ENCODE results near the gene LMTK3. TPM values are rescaled to one million over a fixed set of nuclear protein-coding genes. Genes with fewer than 3 reads are reported as not detected.

The LMTK3 gene
- 1 to 10 TPM; 2.3 to 2.6 TPM for total RNA-seq

GRCh38 chr19:48511800-48512503 lies at the start of gene LMTK3:
Gene LMTK3 (minus strand): TSS chr19:48511835. CDS start chr19:48511576, 259 bp downstream.
- Mint-ChIP-seq H3K36me3 (ENCODE audit: low read depth) (no peaks in the 10 kb centered on the region), H3K4me3 (peak within 1 kb of the TSS; percentile 80), H3K27me3 (ENCODE audit: low read depth) (no peaks in the 10 kb centered on the region), H3K9me3 (no peaks in the 10 kb centered on the region), H3K4me1 (ENCODE audit: low read depth) (peaks cover 16% of the 10 kb centered on the region), H3K27ac (no peak within 1 kb of the TSS)
- CTCF ChIA-PET: no interaction called here
- DNase-seq: peak; percentile 87
- intact Hi-C loops (cut with micrococcal nuclease): loop anchor here (2.0 kb wide), 1 partner anchor 43 kb away; the partner anchor contains the start of gene CYTH2

- intact Hi-C loops (cut with micrococcal nuclease): no loop called here
Observed at GRCh38 chr19:48561412-48561811, 49.8 kb upstream of the LMTK3 start.

GRCh38 chr19:48560095-48560530 lies 48.5 kb upstream of the LMTK3 start:
- CTCF ChIA-PET: interaction anchor here (0.9 kb wide), 1 partner anchor 24 kb away, joined by 3 read pairs; no protein-coding TSS in a partner anchor
- H3K36me3 Mint-ChIP-seq (ENCODE audit: low read depth): no peaks in the 10 kb centered on the region
- H3K27me3 Mint-ChIP-seq (ENCODE audit: low read depth): peaks cover 2% of the 10 kb centered on the region
- intact Hi-C loops (cut with micrococcal nuclease): no loop called here
- peaks cover 2% of the 10 kb centered on the region for H3K4me1 Mint-ChIP-seq (ENCODE audit: low read depth)
- no peaks in the 10 kb centered on the region for H3K9me3 Mint-ChIP-seq
- H3K27ac Mint-ChIP-seq: no peak overlapping the region
- DNase-seq: peak; percentile 29
- no peak overlapping the region for H3K4me3 Mint-ChIP-seq

More at GRCh38 chr19:48561412-48561811, 49.8 kb upstream of the LMTK3 start:
- CTCF ChIA-PET: interaction anchor here (0.9 kb wide), 1 partner anchor 23 kb away, joined by 3 read pairs; no protein-coding TSS in a partner anchor
- Mint-ChIP-seq H3K27me3 (ENCODE audit: low read depth) (peaks cover 2% of the 10 kb centered on the region), H3K4me3 (no peak overlapping the region), H3K27ac (no peak overlapping the region), H3K36me3 (ENCODE audit: low read depth) (no peaks in the 10 kb centered on the region), H3K4me1 (ENCODE audit: low read depth) (peaks cover 2% of the 10 kb centered on the region), H3K9me3 (no peaks in the 10 kb centered on the region)
- no peak for DNase-seq

- peak; percentile 12 for DNase-seq
- Mint-ChIP-seq H3K27me3 (ENCODE audit: low read depth) (peaks cover 2% of the 10 kb centered on the region), H3K4me1 (ENCODE audit: low read depth) (peaks cover 2% of the 10 kb centered on the region), H3K4me3 (no peak overlapping the region), H3K36me3 (ENCODE audit: low read depth) (no peaks in the 10 kb centered on the region), H3K9me3 (no peaks in the 10 kb centered on the region), H3K27ac (no peak overlapping the region)
- intact Hi-C loops (cut with micrococcal nuclease): no loop called here
- CTCF ChIA-PET: interaction anchor here (0.6 to 1.6 kb wide), 2 partner anchors 68 to 714 kb away, joined by 4 to 5 read pairs; no protein-coding TSS in a partner anchor
Observed at GRCh38 chr19:48558018-48558684, 46.5 kb upstream of the LMTK3 start.

- Mint-ChIP-seq H3K27ac (no peak overlapping the region), H3K9me3 (no peaks in the 10 kb centered on the region), H3K27me3 (ENCODE audit: low read depth) (peaks cover 2% of the 10 kb centered on the region), H3K4me1 (ENCODE audit: low read depth) (peaks cover 2% of the 10 kb centered on the region), H3K4me3 (no peak overlapping the region), H3K36me3 (ENCODE audit: low read depth) (no peaks in the 10 kb centered on the region)
- no peak for DNase-seq
- intact Hi-C loops (cut with micrococcal nuclease): no loop called here
- CTCF ChIA-PET: interaction anchor here (1.6 kb wide), 1 partner anchor 67 kb away, joined by 4 read pairs; no protein-coding TSS in a partner anchor
Observed at GRCh38 chr19:48556825-48557224, 45.2 kb upstream of the LMTK3 start.

GRCh38 chr19:48556163-48556562 lies 44.5 kb upstream of the LMTK3 start:
- no peak overlapping the region for H3K4me3 Mint-ChIP-seq
- no peak for DNase-seq
- no peaks in the 10 kb centered on the region for H3K36me3 Mint-ChIP-seq (ENCODE audit: low read depth)
- H3K4me1 Mint-ChIP-seq (ENCODE audit: low read depth): peaks cover 2% of the 10 kb centered on the region
- no peaks in the 10 kb centered on the region for H3K9me3 Mint-ChIP-seq
- no peak overlapping the region for H3K27ac Mint-ChIP-seq
- peaks cover 2% of the 10 kb centered on the region for H3K27me3 Mint-ChIP-seq (ENCODE audit: low read depth)
- intact Hi-C loops (cut with micrococcal nuclease): no loop called here
- CTCF ChIA-PET: no interaction called here

GRCh38 chr19:48554385-48555091 lies 42.9 kb upstream of the LMTK3 start:
- no peak for DNase-seq
- Mint-ChIP-seq H3K4me3 (no peak overlapping the region), H3K27ac (no peak overlapping the region), H3K27me3 (ENCODE audit: low read depth) (peaks cover 2% of the 10 kb centered on the region), H3K9me3 (no peaks in the 10 kb centered on the region), H3K4me1 (ENCODE audit: low read depth) (peaks cover 2% of the 10 kb centered on the region), H3K36me3 (ENCODE audit: low read depth) (no peaks in the 10 kb centered on the region)
- CTCF ChIA-PET: no interaction called here
- intact Hi-C loops (cut with micrococcal nuclease): no loop called here

- Mint-ChIP-seq H3K36me3 (ENCODE audit: low read depth) (no peaks in the 10 kb centered on the region), H3K9me3 (no peaks in the 10 kb centered on the region), H3K27ac (no peak overlapping the region), H3K4me3 (no peak overlapping the region), H3K4me1 (ENCODE audit: low read depth) (peaks cover 2% of the 10 kb centered on the region), H3K27me3 (ENCODE audit: low read depth) (peaks cover 2% of the 10 kb centered on the region)
- CTCF ChIA-PET: no interaction called here
- intact Hi-C loops (cut with micrococcal nuclease): no loop called here
- no peak for DNase-seq
Observed at GRCh38 chr19:48553676-48554384, 42.2 kb upstream of the LMTK3 start.

- no peaks in the 10 kb centered on the region for H3K4me1 Mint-ChIP-seq (ENCODE audit: low read depth)
- intact Hi-C loops (cut with micrococcal nuclease): no loop called here
- CTCF ChIA-PET: interaction anchor here (0.6 kb wide), 1 partner anchor 1245 kb away, joined by 3 read pairs; no protein-coding TSS in a partner anchor
- DNase-seq: no peak
- no peaks in the 10 kb centered on the region for H3K36me3 Mint-ChIP-seq (ENCODE audit: low read depth)
- H3K27me3 Mint-ChIP-seq (ENCODE audit: low read depth): no peaks in the 10 kb centered on the region
- H3K4me3 Mint-ChIP-seq: no peak overlapping the region
- H3K9me3 Mint-ChIP-seq: no peaks in the 10 kb centered on the region
- no peak overlapping the region for H3K27ac Mint-ChIP-seq
Observed at GRCh38 chr19:48552406-48553322, 41.0 kb upstream of the LMTK3 start.

- Mint-ChIP-seq H3K4me3 (no peak within 1 kb of the TSS), H3K27me3 (ENCODE audit: low read depth) (no peaks in the 10 kb centered on the region), H3K4me1 (ENCODE audit: low read depth) (no peaks in the 10 kb centered on the region), H3K9me3 (no peaks in the 10 kb centered on the region), H3K36me3 (ENCODE audit: low read depth) (no peaks in the 10 kb centered on the region), H3K27ac (no peak within 1 kb of the TSS)
- intact Hi-C loops (cut with micrococcal nuclease): no loop called here
- CTCF ChIA-PET: interaction anchor here (1.4 kb wide), 1 partner anchor 35 kb away, joined by 3 read pairs; no protein-coding TSS in a partner anchor
- no peak for DNase-seq
Observed at GRCh38 chr19:48551437-48552302, 40.0 kb upstream of the LMTK3 start, which contains the start of gene SULT2B1. Gene SULT2B1 (plus strand): TSS chr19:48552172. CDS start chr19:48552253, 81 bp downstream.
